Esophagus (tissue), 2 donors: ENCODE measurements around the gene C11orf65. TPM values are rescaled to one million over a fixed set of nuclear protein-coding genes. Genes with fewer than 3 reads are reported as not detected.
A peak's percentile ranks its signal among the peaks of the same experiment; 100 is the strongest.
"Not testable (repeated sequence)": the region's sequence is repeated elsewhere in the genome, so short reads cannot be mapped to it uniquely, and the experiment has no call there.

Source experiments
- H3K27ac ChIP-seq, 2 donors: one replicate each; pipeline ENCODE4 v1.5.1; 2013; ENCODE audit warnings: low read depth in 2 of 2, mild to moderate bottlenecking in 2 of 2, inconsistent platforms in 1 of 2, low read length in 1 of 2, moderate library complexity in 1 of 2
- H3K27me3 ChIP-seq, 2 donors: one replicate each; pipeline ENCODE4 v1.6.1; 2013; ENCODE audit warnings: low read length in 2 of 2, control low read depth in 1 of 2, mild to moderate bottlenecking in 1 of 2; ENCODE audit not compliant: insufficient read depth in 2 of 2, control insufficient read depth in 1 of 2
- H3K36me3 ChIP-seq, 2 donors: one replicate each; pipeline ENCODE4 v1.6.1; 2013; ENCODE audit warnings: low read length in 1 of 2; ENCODE audit not compliant: control insufficient read depth in 2 of 2, insufficient read depth in 2 of 2
- H3K4me1 ChIP-seq, 2 donors: one replicate each; pipeline ENCODE4 v1.6.1; 2013; ENCODE audit warnings: low read length in 1 of 2; ENCODE audit not compliant: control insufficient read depth in 2 of 2, insufficient read depth in 2 of 2
- H3K4me3 ChIP-seq, 2 donors: one replicate each; pipeline ENCODE4 v1.5.1; 2013; ENCODE audit warnings: low read length in 2 of 2, mild to moderate bottlenecking in 2 of 2, low read depth in 1 of 2, moderate library complexity in 1 of 2
- H3K9me3 ChIP-seq, 2 donors: one replicate each; pipeline ENCODE4 v1.6.1; 2013; ENCODE audit warnings: mild to moderate bottlenecking in 2 of 2, low read depth in 1 of 2, low read length in 1 of 2, moderate library complexity in 1 of 2; ENCODE audit not compliant: control insufficient read depth in 2 of 2, insufficient read depth in 1 of 2
- WGBS, 2 donors: extraction: QIAGEN DNeasy Blood & Tissue Kit; methylation state at CpG; one replicate each; pipeline ENCODE4 v1.1.7; 2013; 5-methylcytosine and 5-hydroxymethylcytosine counted together
- polyA plus RNA-seq, 2 donors: library from polyadenylated mRNA; stranded (reverse); fragments of 200-250 nt; gene quantifications; one replicate each; pipeline ENCODE4 v1.2.3, GENCODE V29; 2013
- donor health status: healthy with polysubstance abuse.
- donor health status: Bipolar disorder and iron deficiency.

The C11orf65 gene
- polyA plus RNA-seq, 2 donors: 0.16 to 0.31 TPM

DNA sequence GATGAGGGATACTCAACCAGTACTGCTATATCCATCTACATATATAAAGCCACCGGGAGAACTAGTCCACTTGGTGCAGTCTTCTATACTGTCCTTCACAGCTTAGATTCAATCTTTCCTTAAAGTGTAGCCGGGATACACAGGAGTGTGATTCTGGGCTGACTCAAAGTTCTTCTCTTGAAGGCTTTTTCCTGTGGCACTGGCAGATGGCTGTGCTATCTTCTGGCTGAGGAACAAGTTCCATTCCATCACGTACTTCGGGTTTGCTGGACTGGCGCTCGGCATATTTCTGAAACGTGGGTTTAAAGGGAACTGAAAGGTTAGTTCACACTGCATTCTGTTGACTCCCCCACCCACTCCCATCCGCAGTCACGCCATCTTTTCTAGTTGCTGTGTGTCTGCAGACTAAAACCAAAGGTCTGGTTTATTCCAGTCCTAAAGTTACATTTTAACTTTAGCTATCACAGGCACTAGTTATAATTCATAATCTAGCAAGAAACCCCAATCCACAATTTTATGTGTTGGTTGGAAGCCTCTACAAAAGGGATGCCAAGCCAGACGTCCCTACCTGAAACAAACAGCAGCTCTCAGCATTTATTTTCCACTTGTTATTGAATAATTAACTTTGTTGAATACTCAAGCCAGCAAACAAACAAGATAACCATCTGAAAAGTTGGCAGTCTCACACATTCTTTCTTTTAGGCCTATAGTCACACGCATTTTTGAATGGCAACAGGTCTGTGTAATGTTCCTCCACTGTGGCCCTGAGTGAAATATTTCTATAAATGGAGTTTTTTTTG lies 7.5 kb upstream of the C11orf65 start:
- H3K4me1 ChIP-seq: no peaks in the 10 kb centered on the region
- H3K4me3 ChIP-seq: no peak overlapping the region
- H3K36me3 ChIP-seq: peaks cover 4 to 9% of the 10 kb centered on the region in 2 donors
- WGBS, 2 donors: 79 to 87% methylated on average over 11 of the region's 11 CpGs
- no peaks in the 10 kb centered on the region for H3K9me3 ChIP-seq
- H3K27me3 ChIP-seq: no peaks in the 10 kb centered on the region
- no peak overlapping the region for H3K27ac ChIP-seq

DNA sequence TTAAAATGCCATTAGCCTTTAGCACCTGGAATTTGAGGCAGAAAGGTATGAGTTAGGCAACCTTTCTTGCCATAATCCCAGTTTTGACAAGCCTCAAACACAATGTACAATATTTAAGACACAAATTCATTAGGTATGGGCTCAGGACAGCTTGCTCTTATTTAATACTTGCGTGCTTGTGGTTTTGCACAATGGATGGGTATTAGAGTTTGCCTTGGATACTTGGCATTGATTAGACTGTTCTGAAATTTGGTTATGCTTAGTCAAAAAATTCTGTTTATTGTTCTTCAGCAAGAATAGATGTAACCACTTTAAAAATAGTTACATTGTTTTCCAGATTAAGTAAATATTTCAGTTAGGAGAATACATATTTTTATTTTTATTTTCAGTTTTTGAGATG lies 5.4 kb upstream of the C11orf65 start:
- Histone ChIP-seq H3K4me1 (no peaks in the 10 kb centered on the region), H3K4me3 (no peak overlapping the region), H3K9me3 (no peaks in the 10 kb centered on the region), H3K27me3 (no peaks in the 10 kb centered on the region), H3K27ac (no peak overlapping the region), H3K36me3 (peaks cover 0 to 7% of the 10 kb centered on the region in 2 donors)
- 58 to 79% methylated on average over 1 of the region's 1 CpG for WGBS, 2 donors

DNA sequence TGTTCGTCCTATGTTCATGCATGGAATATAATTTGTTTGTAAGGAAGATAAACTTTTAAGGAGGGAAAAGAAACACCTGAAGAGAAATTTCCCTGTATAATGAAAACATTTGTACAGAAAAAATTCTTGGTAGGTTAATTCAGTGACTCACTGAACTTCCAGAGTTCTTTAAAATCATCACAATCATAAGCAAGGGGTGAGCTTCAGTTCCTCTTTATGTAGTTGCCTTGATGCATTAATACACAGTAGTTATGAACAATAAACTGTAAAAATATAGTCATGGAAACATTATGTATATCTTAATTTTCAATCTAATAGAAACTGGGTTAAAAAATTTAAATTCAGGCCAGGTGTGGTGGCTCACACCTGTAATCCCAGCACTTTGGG lies 1.1 kb upstream of the C11orf65 start:
- no peak overlapping the region for H3K4me3 ChIP-seq
- H3K36me3 ChIP-seq: no peaks in the 10 kb centered on the region
- H3K9me3 ChIP-seq: no peaks in the 10 kb centered on the region
- no peaks in the 10 kb centered on the region for H3K4me1 ChIP-seq
- 43 to 45% methylated on average over 1 of the region's 1 CpG for WGBS, 2 donors
- H3K27me3 ChIP-seq: no peaks in the 10 kb centered on the region
- H3K27ac ChIP-seq: no peak overlapping the region

DNA sequence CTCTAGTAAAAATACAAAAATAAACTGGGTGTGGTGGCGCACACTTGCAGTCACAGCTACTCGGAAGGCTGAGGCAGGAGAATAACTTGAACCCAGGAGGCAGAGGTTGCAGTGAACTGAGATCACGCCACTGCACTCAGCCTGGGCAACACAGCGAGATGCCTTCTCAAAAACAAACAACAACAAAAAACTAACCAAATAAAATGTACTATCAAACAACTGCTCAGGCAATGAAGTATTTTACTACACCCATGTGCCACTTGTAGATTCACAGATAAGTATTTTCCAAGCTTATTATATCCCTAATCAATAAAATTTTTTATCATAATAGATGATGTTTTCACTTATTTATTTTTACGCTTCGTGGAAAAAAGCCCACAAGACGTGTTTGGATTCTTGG lies 924 bp downstream of the C11orf65 start:
- H3K36me3 ChIP-seq: no peaks in the 10 kb centered on the region
- H3K9me3 ChIP-seq: no peaks in the 10 kb centered on the region
- H3K27ac ChIP-seq: peak overlapping the region; percentile 68 to 99
- H3K4me1 ChIP-seq: no peaks in the 10 kb centered on the region
- H3K4me3 ChIP-seq: peak overlapping the region in 1 of 2 donors; percentile 66
- H3K27me3 ChIP-seq: no peaks in the 10 kb centered on the region
- WGBS, 2 donors: 47 to 50% methylated on average over 7 of the region's 7 CpGs

DNA sequence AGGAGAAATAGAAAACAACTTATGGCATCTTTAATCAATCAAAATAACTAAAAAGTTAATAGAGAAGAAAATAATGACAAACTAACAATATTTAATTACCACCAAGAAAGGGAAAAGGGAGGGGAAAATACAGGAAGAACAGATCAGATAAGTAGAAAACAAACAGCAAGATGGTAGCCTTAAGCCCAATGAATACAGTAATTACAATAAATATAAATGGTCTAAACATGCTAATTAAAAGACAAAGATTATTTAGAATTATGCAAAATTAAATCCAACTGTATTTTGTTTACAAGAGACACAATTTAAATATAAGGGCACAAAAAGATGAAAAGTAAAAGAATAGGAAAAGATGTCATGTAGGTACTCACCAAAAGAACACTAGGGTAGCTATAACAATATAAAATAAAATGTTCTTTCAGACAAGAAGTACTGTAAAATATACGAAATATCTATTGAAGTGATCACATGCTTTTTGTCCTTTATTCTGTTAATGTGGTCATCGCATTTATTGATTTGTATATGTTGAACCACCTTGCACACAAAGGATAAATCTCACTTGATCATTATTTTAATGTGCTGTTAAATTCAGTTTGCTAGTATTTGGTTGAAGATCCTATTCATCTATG lies 14.0 kb downstream of the C11orf65 start:
- no peak overlapping the region for H3K27ac ChIP-seq
- H3K4me1 ChIP-seq: no peaks in the 10 kb centered on the region
- H3K9me3 ChIP-seq: no peaks in the 10 kb centered on the region
- no peak overlapping the region for H3K4me3 ChIP-seq
- 95 to 98% methylated on average over 2 of the region's 2 CpGs for WGBS, 2 donors
- H3K36me3 ChIP-seq: no peaks in the 10 kb centered on the region
- no peaks in the 10 kb centered on the region for H3K27me3 ChIP-seq

DNA sequence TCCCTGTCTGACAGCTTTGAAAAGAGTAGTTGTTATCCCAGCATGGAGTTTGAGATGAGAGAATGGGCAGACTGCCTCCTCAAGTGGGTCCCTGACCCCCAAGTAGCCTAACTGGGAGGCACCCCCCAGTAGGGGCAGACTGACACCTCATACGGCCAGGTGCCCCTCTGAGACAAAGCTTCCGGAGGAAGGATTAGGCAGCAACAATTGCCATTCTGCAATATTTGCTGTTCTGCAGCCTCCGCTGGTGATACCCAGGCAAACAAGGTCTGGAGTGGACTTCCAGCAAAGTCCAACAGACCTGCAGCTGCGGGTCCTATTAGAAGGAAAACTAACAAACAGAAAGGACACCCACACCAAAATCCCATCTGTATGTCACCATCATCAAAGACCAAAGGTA lies 25.9 kb downstream of the C11orf65 start:
- not testable (repeated sequence) for H3K36me3 ChIP-seq, H3K27me3 ChIP-seq, H3K9me3 ChIP-seq, H3K4me3 ChIP-seq, H3K27ac ChIP-seq, H3K4me1 ChIP-seq
- WGBS, 2 donors: 83 to 92% methylated on average over 4 of the region's 4 CpGs

DNA sequence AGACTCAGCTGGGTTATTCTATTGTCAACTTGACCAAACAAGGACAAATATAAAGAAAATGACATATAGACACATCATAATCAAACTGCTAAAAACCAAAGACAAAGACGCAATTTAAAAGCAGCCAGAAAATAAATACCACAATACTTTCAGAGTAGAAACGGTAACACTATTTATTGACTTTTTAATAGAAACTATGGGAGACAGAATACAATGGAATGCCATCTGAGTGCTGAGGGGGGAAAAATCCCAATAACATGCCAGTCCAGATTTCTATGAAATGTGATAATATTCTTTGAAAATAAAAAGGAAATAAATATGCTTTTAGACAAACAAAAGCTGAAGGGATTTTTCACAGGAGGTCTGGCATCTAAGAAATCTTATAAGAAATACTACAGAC lies 30.7 kb downstream of the C11orf65 start:
- H3K4me3 ChIP-seq: no peak overlapping the region
- H3K36me3 ChIP-seq: no peaks in the 10 kb centered on the region
- WGBS, 2 donors: 91 to 92% methylated on average over 2 of the region's 2 CpGs
- H3K27me3 ChIP-seq: no peaks in the 10 kb centered on the region
- no peaks in the 10 kb centered on the region for H3K4me1 ChIP-seq
- H3K27ac ChIP-seq: no peak overlapping the region
- peaks cover 0 to 2% of the 10 kb centered on the region in 2 donors for H3K9me3 ChIP-seq

DNA sequence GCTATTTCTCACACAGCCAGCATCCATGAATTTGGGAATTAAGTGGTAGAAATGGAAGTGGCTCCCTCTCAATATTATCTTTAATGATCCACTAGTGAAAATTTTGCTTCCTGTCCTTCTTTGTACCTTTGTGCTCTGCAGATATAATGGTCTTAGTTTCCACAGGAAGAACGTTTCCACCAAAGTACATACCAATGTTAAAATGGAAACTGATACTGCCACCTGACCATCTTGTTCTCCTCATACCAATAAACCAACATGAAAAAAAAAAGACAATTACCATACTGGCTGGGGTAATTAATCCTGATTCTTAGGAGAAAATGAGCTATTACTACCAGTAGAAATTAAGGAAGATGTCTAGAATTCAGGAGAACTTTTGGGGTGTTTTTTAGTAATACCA lies 32.3 kb downstream of the C11orf65 start:
- no peak overlapping the region for H3K4me3 ChIP-seq
- no peak overlapping the region for H3K27ac ChIP-seq
- WGBS, 2 donors: 77 to 79% methylated on average over 1 of the region's 1 CpG
- H3K9me3 ChIP-seq: no peaks in the 10 kb centered on the region
- no peaks in the 10 kb centered on the region for H3K4me1 ChIP-seq
- no peaks in the 10 kb centered on the region for H3K27me3 ChIP-seq
- no peaks in the 10 kb centered on the region for H3K36me3 ChIP-seq

DNA sequence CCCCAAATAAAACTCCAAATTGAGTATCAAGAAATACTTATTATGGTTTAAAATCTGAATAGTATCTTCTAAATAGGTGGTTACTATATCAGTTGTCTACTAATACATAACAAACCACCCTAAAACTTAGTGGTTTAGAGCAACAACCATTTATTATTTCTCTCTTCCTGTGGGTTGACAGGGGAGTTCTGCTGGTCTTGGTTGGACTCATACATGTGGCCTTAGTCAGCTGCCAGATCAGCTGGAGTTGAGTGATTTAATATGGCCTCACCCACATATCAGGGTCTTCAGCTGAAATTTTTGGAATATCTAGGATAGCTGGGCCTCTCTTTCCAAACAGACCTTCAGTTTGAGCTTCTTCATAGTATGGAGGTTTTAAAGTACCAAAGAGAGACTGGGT lies 34.5 kb downstream of the C11orf65 start:
- Histone ChIP-seq H3K36me3 (no peaks in the 10 kb centered on the region), H3K9me3 (no peaks in the 10 kb centered on the region), H3K4me3 (no peak overlapping the region), H3K4me1 (no peaks in the 10 kb centered on the region), H3K27me3 (no peaks in the 10 kb centered on the region), H3K27ac (no peak overlapping the region)

DNA sequence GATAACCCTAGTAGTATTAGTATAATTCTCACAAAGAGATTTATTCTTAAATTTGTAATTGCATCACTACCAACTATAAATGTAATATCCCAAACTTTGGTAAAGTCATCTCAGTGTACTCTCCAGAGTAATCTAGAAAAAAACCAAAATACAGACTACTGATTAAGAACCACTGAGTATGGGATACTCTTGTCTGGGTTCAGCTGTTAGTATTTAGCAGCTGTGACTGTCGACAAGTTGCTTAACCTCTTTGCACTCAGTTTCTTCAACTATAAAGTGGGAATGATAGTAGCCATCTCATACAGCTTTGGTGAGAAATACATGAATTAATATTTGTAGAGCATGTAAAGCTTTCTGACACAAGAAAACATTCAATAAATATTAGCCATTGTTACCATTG lies 35.3 kb downstream of the C11orf65 start:
- no peak overlapping the region for H3K27ac ChIP-seq
- 71 to 78% methylated on average over 1 of the region's 1 CpG for WGBS, 2 donors
- no peak overlapping the region for H3K4me3 ChIP-seq
- no peaks in the 10 kb centered on the region for H3K4me1 ChIP-seq
- no peaks in the 10 kb centered on the region for H3K36me3 ChIP-seq
- H3K27me3 ChIP-seq: no peaks in the 10 kb centered on the region
- no peaks in the 10 kb centered on the region for H3K9me3 ChIP-seq
